ES-I3 (cell line): ENCODE results near the gene MROH9.

ENCODE experiments used
- H3K36me3 ChIP-seq: 2 replicates; pipeline ENCODE4 v1.6.1; 2013; ENCODE audit warnings: mild to moderate bottlenecking, low read length, control low read depth, moderate library complexity; ENCODE audit not compliant: insufficient read depth
- H3K4me1 ChIP-seq: 2 replicates; pipeline ENCODE4 v1.6.1; 2013; ENCODE audit warnings: mild to moderate bottlenecking, control low read depth, low read length; ENCODE audit not compliant: insufficient read depth
- H3K9ac ChIP-seq: 2 replicates; pipeline ENCODE4 v1.6.1; 2013; ENCODE audit warnings: low read depth, mild to moderate bottlenecking, low read length, moderate library complexity
- H3K9me3 ChIP-seq: 2 replicates; pipeline ENCODE4 v1.6.1; 2013; ENCODE audit warnings: mild to moderate bottlenecking, low read length, moderate library complexity; ENCODE audit not compliant: control insufficient read depth, insufficient read depth

Gene MROH9

DNA sequence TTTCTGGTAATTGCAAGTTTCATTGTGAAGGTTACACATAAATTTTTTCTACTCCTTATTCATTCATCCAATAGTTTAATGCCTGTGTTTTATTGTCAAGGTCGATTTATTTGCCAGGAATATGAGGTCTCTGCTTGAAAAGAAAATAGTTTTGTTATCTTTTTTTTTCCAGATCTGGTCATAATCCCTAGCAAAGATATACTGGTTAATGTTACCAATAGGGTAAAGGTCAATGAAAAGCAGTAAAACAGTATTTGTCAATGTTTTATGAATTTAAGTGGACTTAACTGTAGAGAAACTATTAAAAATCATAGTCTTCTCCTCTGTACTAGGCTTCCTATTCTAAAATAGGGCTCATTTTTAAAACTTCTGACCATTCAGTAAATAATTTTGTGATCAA is 147.3 kb downstream of the MROH9 start:
- Histone ChIP-seq H3K9me3 (no peaks in the 10 kb centered on the region), H3K36me3 (no peaks in the 10 kb centered on the region), H3K4me1 (no peaks in the 10 kb centered on the region), H3K9ac (no peak overlapping the region)

DNA sequence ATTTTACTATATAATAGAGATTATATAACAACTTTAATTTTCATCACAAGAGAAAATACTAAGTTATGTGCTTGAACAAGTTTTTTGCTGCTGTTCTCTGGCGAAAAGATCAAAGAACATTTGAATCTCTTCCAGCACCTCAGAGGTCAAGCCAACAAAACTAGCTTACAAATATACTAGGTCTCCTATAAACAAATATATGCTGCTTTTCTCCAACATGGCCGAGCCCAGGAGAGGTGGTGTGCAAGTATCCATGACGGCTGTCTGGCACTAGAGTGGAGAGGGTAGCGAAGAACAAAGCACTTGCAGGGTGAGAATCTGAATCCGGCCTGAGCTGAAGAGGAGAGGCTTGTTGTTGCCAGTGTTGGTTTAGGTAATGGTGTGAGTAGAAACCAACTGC is 147.9 kb downstream of the MROH9 start:
- H3K4me1 ChIP-seq = no peaks in the 10 kb centered on the region
- H3K9ac ChIP-seq = no peak overlapping the region
- H3K36me3 ChIP-seq = no peaks in the 10 kb centered on the region
- H3K9me3 ChIP-seq = no peaks in the 10 kb centered on the region

DNA sequence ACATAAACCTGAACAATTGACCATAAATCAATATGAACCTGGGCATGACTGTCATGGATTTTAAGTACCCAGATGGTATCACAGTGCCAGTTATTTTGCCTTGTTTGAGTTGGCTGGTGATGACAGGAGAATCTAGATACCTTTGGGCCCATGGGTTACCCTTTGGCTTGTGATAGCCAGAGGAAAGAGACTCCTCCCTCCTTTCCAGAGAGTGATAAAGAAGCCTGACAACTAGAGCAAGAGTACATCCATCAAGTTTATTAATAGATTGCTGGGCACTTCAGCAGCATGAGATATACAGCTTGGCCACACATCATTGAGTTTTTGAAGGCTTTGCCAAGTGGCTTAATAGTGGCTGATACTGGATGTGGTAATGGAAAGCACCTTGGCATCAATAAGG is 148.8 kb downstream of the MROH9 start:
- no peaks in the 10 kb centered on the region for H3K9me3 ChIP-seq
- no peak overlapping the region for H3K9ac ChIP-seq
- H3K36me3 ChIP-seq = no peaks in the 10 kb centered on the region
- no peaks in the 10 kb centered on the region for H3K4me1 ChIP-seq

DNA sequence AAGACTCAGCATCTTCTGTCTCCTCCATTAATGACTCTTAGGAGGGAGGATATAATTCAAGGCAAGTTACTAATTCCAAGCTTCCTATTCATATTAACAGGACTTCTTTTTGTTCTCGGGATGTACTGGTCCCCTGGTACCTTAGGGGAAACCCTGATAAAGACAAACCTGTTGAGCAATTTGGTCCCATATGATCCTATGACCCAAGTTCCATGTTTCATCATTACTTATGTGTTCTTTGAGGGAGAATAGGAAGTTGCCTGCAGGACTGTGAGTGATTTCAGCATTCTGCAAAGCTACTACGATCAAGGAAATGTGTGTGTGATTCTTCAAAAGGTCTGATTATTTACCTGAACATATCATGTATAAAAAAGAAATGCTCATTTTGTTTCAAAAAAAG is 149.5 kb downstream of the MROH9 start:
- Histone ChIP-seq H3K9ac (no peak overlapping the region), H3K36me3 (no peaks in the 10 kb centered on the region), H3K9me3 (no peaks in the 10 kb centered on the region), H3K4me1 (no peaks in the 10 kb centered on the region)

DNA sequence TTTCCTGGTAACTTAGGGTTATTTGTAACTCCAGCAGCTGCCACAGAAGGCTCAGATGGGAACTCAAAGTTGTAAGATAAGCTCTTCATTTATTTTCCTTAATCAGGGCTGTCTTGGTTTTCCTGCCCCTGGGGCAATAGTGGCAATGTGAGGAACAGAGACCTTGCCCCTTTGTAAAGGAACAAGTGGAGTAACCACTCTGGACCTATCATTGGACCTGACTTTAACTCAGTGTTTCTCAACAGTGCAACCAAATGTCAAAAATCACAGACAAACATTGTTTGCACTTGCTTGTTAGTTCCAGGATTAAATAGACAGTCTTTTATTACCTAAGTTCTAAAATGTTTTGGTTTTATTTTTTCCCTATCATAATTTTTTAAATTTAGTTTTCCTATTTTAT is 152.6 kb downstream of the MROH9 start:
- Histone ChIP-seq H3K4me1 (no peaks in the 10 kb centered on the region), H3K9me3 (no peaks in the 10 kb centered on the region), H3K36me3 (no peaks in the 10 kb centered on the region), H3K9ac (no peak overlapping the region)

DNA sequence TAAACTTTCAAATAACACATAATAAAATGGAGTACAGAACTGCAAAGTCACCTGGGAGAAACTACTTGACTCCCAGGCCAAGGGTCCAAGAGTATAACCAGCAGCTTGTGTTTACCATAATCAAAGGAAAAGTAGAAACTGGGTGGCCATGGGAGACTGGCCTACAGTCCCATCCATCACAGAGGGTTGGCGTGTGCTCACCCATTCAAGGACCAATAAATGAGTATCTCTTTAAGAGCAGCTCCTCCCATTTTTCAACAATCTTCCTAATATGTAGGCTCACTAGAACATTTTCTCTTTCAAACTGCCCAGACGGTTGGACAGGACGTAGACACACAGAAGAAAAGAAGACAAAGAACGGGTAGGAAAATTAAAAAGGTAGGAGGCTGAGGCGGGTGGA is 155.3 kb downstream of the MROH9 start, which contains the start of gene FMO3:
TSS of gene FMO3 (plus strand) at position 302 of the 400 bp plus-strand sequence. CDS start 1,754 bp downstream, outside the sequence.
- no peaks in the 10 kb centered on the region for H3K9me3 ChIP-seq
- no peaks in the 10 kb centered on the region for H3K36me3 ChIP-seq
- no peaks in the 10 kb centered on the region for H3K4me1 ChIP-seq
- no peak within 1 kb of the TSS for H3K9ac ChIP-seq

DNA sequence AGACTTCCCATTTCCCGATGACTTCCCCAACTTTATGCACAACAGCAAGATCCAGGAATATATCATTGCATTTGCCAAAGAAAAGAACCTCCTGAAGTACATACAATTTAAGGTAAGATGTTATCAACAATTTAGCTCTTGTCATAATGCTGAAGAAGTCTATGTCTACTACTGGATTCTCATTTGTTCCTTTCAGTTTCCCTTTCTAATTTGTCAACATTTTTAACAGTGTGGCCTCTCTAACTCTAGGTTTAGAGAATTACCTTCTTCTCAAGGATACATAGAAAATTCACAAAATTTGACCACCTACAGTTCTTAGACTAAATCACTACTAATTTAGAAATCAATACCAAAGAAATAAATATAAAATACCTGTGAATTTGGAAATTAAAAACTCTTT is 168.5 kb downstream of the MROH9 start:
- Histone ChIP-seq H3K4me1 (no peaks in the 10 kb centered on the region), H3K9me3 (no peaks in the 10 kb centered on the region), H3K36me3 (no peaks in the 10 kb centered on the region), H3K9ac (no peak overlapping the region)

DNA sequence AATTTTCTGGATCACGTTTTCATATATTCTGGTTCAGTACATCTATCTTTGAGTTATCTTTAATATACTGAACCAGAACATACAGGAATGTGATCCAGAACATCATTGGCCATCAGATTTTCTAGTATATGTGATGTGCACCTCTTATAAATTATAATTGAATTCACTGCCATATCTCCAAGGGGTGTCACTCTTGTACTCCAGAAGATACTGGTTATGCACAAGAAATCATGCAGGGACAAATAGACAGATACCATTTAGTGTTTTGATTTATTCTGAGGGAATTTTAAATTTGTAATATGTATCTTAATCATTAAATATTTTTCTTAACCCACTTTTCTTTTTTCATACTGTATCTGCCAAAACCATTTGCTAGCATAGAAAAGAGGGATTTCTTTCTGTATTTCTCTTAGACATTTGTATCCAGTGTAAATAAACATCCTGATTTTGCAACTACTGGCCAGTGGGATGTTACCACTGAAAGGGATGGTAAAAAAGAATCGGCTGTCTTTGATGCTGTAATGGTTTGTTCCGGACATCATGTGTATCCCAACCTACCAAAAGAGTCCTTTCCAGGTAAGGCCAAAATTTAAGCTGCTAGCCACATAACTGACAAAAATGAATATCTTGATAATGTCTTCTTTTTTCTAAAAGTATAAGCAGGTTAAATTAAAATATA is 172.1 kb downstream of the MROH9 start:
- H3K4me1 ChIP-seq = no peaks in the 10 kb centered on the region
- no peak overlapping the region for H3K9ac ChIP-seq
- H3K9me3 ChIP-seq = peaks cover 3% of the 10 kb centered on the region; the same call in 1 of the 2 replicates
- H3K36me3 ChIP-seq = no peaks in the 10 kb centered on the region

DNA sequence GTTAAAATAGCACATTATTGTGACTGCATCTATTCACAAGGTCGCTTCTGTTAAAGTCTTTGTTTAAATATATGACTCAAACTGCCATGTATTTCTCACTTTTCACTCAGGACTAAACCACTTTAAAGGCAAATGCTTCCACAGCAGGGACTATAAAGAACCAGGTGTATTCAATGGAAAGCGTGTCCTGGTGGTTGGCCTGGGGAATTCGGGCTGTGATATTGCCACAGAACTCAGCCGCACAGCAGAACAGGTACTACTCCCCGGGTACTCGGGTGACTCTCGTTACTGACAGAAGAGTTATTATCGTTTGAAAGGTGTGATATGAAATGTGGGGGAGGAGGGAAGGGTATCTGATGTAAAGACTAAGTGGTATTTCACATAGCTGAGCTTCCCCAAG is 172.6 kb downstream of the MROH9 start:
- Histone ChIP-seq H3K36me3 (no peaks in the 10 kb centered on the region), H3K4me1 (no peaks in the 10 kb centered on the region), H3K9me3 (peaks cover 3% of the 10 kb centered on the region; the same call in 1 of the 2 replicates), H3K9ac (no peak overlapping the region)

DNA sequence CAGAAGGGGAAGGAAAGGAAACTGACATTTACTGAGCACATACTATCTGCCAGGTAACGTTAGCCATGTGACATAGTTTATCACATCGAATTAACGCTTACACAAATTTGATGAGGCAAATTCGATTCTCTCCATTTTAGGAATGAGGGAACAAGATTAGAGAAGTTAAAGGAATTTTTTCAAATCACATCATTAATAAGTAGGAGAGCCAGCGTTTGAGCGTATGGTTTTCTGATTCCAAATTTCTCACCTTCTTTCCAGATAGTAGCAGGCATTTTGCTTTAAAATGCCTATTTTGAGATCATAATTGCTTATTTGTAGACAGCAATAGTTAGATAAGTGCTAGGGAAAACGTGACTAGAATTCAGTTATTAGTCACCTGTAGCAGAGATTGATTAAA is 174.6 kb downstream of the MROH9 start:
- Histone ChIP-seq H3K9ac (no peak overlapping the region), H3K9me3 (peaks cover 3% of the 10 kb centered on the region; the same call in 1 of the 2 replicates), H3K4me1 (no peaks in the 10 kb centered on the region), H3K36me3 (no peaks in the 10 kb centered on the region)

DNA sequence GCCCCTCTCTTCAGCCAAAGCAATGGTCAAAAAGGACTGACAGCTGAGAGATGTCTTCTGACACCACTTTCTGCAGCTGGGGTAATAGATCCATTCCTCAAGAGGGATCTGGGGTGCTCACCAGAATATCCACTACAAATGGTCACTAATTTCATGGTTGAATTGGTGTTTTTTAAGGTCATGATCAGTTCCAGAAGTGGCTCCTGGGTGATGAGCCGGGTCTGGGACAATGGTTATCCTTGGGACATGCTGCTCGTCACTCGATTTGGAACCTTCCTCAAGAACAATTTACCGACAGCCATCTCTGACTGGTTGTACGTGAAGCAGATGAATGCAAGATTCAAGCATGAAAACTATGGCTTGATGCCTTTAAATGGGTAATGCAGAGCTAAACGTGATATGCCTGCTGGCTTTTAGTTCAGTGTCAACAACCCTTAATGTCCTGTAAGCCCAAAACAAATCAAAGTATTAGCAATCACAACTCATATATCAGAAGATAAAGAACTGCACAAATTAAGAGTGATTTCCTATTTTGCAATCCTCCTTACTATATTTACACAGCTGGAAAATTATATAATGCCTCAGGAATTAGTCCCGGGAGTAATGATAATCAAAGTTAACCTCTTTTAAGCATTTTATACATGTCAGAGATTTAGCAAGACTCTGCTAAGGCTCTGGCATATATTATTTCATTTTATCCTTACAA is 175.4 kb downstream of the MROH9 start:
- Histone ChIP-seq H3K9me3 (peaks cover 3% of the 10 kb centered on the region; the same call in 1 of the 2 replicates), H3K9ac (no peak overlapping the region), H3K36me3 (no peaks in the 10 kb centered on the region)

DNA sequence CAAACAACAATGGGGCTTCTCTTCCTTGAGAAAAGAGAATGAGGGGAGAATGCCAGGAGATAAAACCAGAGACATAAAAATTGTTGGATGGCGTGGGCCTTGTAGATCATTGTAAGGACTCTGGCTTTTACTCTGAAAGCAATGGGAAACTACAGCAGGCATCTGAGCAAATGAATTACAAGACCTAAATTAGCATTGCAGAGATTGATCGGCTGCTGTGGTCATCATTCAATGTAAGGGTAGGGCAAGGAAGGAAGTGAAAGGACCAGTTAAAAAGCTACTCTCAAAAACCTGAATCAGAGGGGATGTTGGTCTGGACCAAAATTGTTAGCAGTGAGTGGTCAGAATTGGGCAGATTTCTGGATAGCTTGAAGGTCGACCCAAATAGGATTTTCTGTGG is 176.8 kb downstream of the MROH9 start:
- no peaks in the 10 kb centered on the region for H3K4me1 ChIP-seq
- H3K9ac ChIP-seq = no peak overlapping the region
- H3K9me3 ChIP-seq = peaks cover 3% of the 10 kb centered on the region; the same call in 1 of the 2 replicates
- H3K36me3 ChIP-seq = no peaks in the 10 kb centered on the region

More for the DNA sequence above, 175.4 kb downstream of the MROH9 start:
- H3K4me1 ChIP-seq = no peaks in the 10 kb centered on the region

DNA sequence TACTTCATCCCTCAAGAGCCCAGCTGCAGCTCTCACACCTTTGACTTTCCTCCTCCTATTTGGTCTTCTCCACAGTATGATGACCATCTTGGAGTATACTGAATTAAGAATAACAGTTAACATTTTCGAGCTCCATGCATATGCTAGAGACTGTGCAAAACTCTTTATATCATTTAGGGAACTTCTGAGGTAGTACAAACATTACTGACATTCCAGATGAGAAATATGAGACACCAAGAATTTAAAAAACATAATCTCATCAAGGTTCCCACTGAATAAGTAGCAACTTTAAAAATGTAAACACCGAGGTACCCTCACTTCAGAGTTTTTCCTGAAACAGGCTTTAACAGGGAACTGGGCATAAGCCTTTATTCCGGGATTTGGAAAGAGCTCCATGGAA is 178.0 kb downstream of the MROH9 start:
- no peaks in the 10 kb centered on the region for H3K4me1 ChIP-seq
- no peaks in the 10 kb centered on the region for H3K36me3 ChIP-seq
- H3K9ac ChIP-seq = no peak overlapping the region
- peaks cover 3% of the 10 kb centered on the region; the same call in 1 of the 2 replicates for H3K9me3 ChIP-seq
